Osteoblast (primary cell): Measurements from ENCODE around the gene CCDC28B. TPM values are rescaled to one million over a fixed set of nuclear protein-coding genes. Genes with fewer than 3 reads are reported as not detected.

Experiments
- DNase-seq: peaks from one replicate; pipeline ENCODE4 v3.0.0; 2011; ENCODE audit warnings: low spot score, mixed read lengths; ENCODE audit not compliant: insufficient read length; ENCODE audit errors: missing footprints
- H2AFZ ChIP-seq: 2 replicates; pipeline ENCODE4 v1.6.0; 2011; ENCODE audit warnings: mild to moderate bottlenecking, low read length
- H3K27ac ChIP-seq: 2 replicates; pipeline ENCODE4 v1.5.1; 2011; ENCODE audit warnings: mild to moderate bottlenecking, low read depth, low read length, moderate library complexity
- H3K27me3 ChIP-seq: 2 replicates; pipeline ENCODE4 v1.6.0; 2012; ENCODE audit warnings: mild to moderate bottlenecking, control low read depth, inconsistent platforms, low read length, moderate library complexity; ENCODE audit not compliant: insufficient read depth
- H3K36me3 ChIP-seq: 2 replicates; pipeline ENCODE4 v1.5.1; 2011; ENCODE audit warnings: mild to moderate bottlenecking, low read length, control low read depth, moderate library complexity; ENCODE audit not compliant: insufficient read depth
- H3K4me1 ChIP-seq: 2 replicates; pipeline ENCODE4 v1.5.1; 2011; ENCODE audit warnings: mild to moderate bottlenecking, low read length, control low read depth, moderate library complexity; ENCODE audit not compliant: insufficient read depth
- H3K4me2 ChIP-seq: 2 replicates; pipeline ENCODE4 v1.6.0; 2011; ENCODE audit warnings: mild to moderate bottlenecking, low read length; ENCODE audit not compliant: insufficient read depth
- H3K4me3 ChIP-seq: fragments of 200-600 bp; sonication (generic); 3 replicates; pipeline ENCODE4 v1.5.1; 2012; ENCODE audit warnings: mild to moderate bottlenecking, low read length, inconsistent platforms; ENCODE audit not compliant: insufficient read depth
- H3K79me2 ChIP-seq: 2 replicates; pipeline ENCODE4 v1.6.0; 2012; ENCODE audit warnings: mild to moderate bottlenecking, low read length, control low read depth, inconsistent platforms; ENCODE audit not compliant: insufficient read depth
- H3K9me3 ChIP-seq: 2 replicates; pipeline ENCODE4 v1.5.1; 2011; ENCODE audit warnings: low read depth, low read length, control low read depth
- H4K20me1 ChIP-seq: 2 replicates; pipeline ENCODE4 v1.6.0; 2012; ENCODE audit warnings: mild to moderate bottlenecking, low read length, control low read depth; ENCODE audit not compliant: insufficient read depth
- total RNA-seq: library from RNA; depleted of rRNA; stranded (reverse); fragments of >200 nt; gene quantifications from 2 replicates; pipeline ENCODE4 v1.2.3, GENCODE V29; 2012
- TF ChIP-seq, protein P1 (sequence below): IDR thresholded peaks from 2 replicates; pipeline ENCODE4 v1.5.1; 2011; ENCODE audit warnings: mild to moderate bottlenecking, low read depth, low read length, moderate library complexity; ENCODE audit errors: extremely low read depth

The CCDC28B gene
- total RNA-seq, 1 donor, result 8.0 TPM

DNA sequence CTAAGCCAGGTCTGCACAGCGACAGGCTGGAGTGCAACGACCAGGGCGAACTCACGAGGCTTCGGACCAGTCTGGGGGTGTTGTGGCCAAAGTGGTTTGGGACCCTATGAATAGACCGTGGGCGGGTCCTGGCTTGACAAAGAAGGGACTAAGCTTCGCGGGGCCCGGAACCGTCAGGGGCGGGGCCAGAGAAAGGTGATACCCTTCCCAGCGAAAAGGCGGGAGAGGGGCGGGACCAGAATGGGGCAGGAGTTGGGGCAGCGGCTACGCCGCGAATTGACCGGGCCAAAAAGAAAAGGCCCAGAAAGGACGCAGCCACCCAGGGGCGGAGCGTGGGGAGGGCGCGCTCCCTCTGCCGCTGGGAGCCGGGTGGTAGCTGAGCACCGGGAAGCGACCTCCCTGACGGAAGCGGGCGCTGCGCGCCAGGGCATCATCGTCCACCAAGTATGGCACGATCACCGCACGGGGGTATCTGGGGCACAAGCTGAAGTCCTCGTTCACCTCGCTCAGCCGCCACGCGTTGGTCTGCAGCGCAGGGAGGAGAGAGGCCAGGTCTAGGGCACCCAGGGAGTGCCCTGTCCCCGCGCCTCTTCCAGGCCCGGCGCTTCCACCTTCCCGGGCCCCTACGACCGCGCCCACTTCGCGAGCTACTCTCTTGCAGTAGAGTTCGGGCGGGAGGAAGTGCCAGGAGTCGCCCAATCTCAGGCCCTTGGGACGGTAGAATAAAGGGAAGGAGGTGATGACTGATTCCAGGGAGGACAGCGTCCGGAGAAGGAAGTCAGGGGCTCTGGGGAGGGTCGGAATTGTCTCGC is 40.0 kb downstream of the CCDC28B start:
- Histone ChIP-seq H2AFZ (peak overlapping the region; percentile 92), H3K4me3 (peak overlapping the region; percentile 81), H3K79me2 (no peaks in the 10 kb centered on the region), H3K4me2 (peak overlapping the region; percentile 94), H3K4me1 (peaks cover 24% of the 10 kb centered on the region), H3K27me3 (no peaks in the 10 kb centered on the region), H3K36me3 (no peaks in the 10 kb centered on the region), H3K27ac (peak overlapping the region; percentile 37), H4K20me1 (no peaks in the 10 kb centered on the region), H3K9me3 (no peaks in the 10 kb centered on the region)
- TF ChIP-seq, protein P1, sequence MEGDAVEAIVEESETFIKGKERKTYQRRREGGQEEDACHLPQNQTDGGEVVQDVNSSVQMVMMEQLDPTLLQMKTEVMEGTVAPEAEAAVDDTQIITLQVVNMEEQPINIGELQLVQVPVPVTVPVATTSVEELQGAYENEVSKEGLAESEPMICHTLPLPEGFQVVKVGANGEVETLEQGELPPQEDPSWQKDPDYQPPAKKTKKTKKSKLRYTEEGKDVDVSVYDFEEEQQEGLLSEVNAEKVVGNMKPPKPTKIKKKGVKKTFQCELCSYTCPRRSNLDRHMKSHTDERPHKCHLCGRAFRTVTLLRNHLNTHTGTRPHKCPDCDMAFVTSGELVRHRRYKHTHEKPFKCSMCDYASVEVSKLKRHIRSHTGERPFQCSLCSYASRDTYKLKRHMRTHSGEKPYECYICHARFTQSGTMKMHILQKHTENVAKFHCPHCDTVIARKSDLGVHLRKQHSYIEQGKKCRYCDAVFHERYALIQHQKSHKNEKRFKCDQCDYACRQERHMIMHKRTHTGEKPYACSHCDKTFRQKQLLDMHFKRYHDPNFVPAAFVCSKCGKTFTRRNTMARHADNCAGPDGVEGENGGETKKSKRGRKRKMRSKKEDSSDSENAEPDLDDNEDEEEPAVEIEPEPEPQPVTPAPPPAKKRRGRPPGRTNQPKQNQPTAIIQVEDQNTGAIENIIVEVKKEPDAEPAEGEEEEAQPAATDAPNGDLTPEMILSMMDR, result no peak
- peak; percentile 84 for DNase-seq

DNA sequence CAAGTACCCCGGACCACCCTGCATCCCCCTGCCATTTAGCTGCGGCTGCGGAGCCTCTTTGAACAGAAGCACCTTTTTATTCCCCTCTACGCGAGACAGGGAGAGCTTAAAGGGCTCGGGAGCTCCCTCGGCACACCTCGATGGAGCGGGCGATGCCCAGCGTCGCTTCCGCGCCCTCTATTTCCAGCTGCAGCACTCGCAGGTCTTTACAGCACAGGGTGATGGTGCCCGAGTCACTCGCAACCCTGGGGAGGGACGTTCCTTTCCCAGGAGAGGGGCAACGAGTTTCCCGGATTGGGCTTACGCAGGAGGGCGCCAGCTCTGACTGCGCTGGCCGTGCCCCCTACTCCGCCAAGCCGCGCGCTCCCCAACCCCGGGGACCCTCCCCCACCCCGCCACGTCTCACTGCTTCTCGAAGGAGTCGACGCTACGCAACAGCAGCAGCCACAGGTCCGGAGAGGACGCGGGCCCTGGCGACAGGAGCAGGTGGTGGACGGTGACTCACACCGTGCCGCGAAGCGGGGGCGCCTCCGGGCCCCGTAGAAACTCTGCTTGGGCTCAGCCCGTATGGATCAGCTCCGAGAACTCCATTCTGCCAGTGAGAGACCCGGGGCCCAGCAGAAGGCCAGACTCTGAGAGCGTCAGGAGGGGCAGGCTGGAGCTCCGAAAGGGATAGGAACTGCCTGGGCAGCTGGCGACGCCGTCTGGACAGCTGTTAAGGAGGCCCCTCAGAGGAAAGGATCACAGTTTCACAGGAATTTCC is 40.8 kb downstream of the CCDC28B start:
- peak overlapping the region; percentile 92 for H2AFZ ChIP-seq
- DNase-seq, result peak; percentile 91
- H3K27ac ChIP-seq, result peak overlapping the region; percentile 37
- H3K36me3 ChIP-seq, result no peaks in the 10 kb centered on the region
- peaks cover 16% of the 10 kb centered on the region for H3K4me1 ChIP-seq
- peak overlapping the region; percentile 94 for H3K4me2 ChIP-seq
- H3K4me3 ChIP-seq, result peak overlapping the region; percentile 81
- TF ChIP-seq, protein P1, result no peak
- no peaks in the 10 kb centered on the region for H3K27me3 ChIP-seq
- no peaks in the 10 kb centered on the region for H3K9me3 ChIP-seq
- H3K79me2 ChIP-seq, result no peaks in the 10 kb centered on the region
- H4K20me1 ChIP-seq, result no peaks in the 10 kb centered on the region

DNA sequence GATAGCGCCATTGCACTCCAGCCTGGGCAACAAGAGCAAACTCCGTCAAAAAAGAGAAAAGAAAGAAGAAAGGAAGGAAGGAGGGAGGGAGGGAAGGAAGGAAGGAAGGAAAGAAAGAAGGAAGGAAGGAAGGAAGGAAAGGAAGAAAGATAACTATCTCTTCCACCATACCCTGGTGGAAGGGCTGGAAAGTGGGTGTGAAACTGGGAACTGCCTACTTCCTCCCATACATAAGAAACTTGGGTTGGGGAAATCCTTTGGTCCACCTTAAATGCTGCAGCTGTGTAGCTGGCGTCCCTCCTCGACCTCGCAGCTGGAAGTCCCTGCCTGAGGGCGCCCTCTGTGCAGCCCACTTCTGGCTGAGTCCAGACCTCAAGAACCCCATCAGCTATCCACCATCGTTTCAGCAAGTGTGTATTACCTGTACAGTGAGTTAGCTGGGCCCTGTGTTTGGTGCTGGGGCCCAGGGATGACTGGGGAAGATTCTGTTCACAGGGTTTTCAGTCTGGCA is 42.0 kb downstream of the CCDC28B start:
- no peaks in the 10 kb centered on the region for H3K27me3 ChIP-seq
- no peaks in the 10 kb centered on the region for H3K9me3 ChIP-seq
- H3K79me2 ChIP-seq, result no peaks in the 10 kb centered on the region
- no peaks in the 10 kb centered on the region for H4K20me1 ChIP-seq
- H3K36me3 ChIP-seq, result no peaks in the 10 kb centered on the region
- H3K4me3 ChIP-seq, result no peak overlapping the region
- peak overlapping the region; percentile 42 for H2AFZ ChIP-seq
- no peak overlapping the region for H3K4me2 ChIP-seq
- TF ChIP-seq, protein P1, result no peak
- no peak overlapping the region for H3K27ac ChIP-seq
- peak; percentile 68 for DNase-seq
- peaks cover 16% of the 10 kb centered on the region for H3K4me1 ChIP-seq

DNA sequence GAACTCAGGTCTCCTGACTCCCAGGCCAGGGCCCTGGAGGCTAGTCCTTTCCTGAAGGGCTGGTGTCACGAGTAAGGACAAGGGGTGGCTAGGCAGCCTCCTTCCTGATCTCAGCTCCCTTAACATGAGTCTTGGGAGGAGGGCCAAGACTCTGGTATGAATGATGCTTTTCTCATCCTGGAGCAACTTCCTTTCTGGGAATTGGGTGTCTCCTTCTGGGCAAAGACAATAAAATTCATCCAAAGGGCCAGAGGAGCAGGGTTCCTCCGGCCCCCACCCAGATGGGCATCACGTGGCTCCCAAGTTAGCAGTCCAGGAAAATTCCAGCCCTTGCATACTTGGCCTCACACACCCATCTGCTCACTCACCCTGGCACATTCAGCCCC is 46.5 kb downstream of the CCDC28B start, which contains the start of gene FAM167B:
TSS of gene FAM167B (plus strand) at position 335 of the 386 bp plus-strand sequence. CDS start 200 bp downstream, outside the sequence.
- no peaks in the 10 kb centered on the region for H4K20me1 ChIP-seq
- H3K4me2 ChIP-seq, result no peak within 1 kb of the TSS
- no peak within 1 kb of the TSS for H3K4me3 ChIP-seq
- TF ChIP-seq, protein P1, result no peak
- H3K36me3 ChIP-seq, result no peaks in the 10 kb centered on the region
- H3K4me1 ChIP-seq, result peaks cover 18% of the 10 kb centered on the region
- no peaks in the 10 kb centered on the region for H3K79me2 ChIP-seq
- peak within 1 kb of the TSS; percentile 36 for H2AFZ ChIP-seq
- H3K9me3 ChIP-seq, result no peaks in the 10 kb centered on the region
- H3K27me3 ChIP-seq, result no peaks in the 10 kb centered on the region
- DNase-seq, result peak; percentile 97
- peak within 1 kb of the TSS; percentile 65 for H3K27ac ChIP-seq
